NCI-H1694 treated with DMSO at 0.1 percent for 48 hours (cell line): ENCODE data around the gene ACTRT2.

ENCODE experiments used
- DNase-seq: peaks from one replicate; lab custom pipeline; 2025; lab: John Stamatoyannopoulos, UW

The ACTRT2 gene

GRCh38 chr1:3033040-3033789 lies 11.9 kb downstream of the ACTRT2 start:
- DNase-seq: no peak

- DNase-seq: no peak
Measured at GRCh38 chr1:3033790-3034090, 12.5 kb downstream of the ACTRT2 start.

GRCh38 chr1:3034162-3034561 lies 12.9 kb downstream of the ACTRT2 start:
- DNase-seq: no peak

- no peak for DNase-seq
Measured at GRCh38 chr1:3034728-3035562, 13.7 kb downstream of the ACTRT2 start.

- DNase-seq: no peak
Measured at GRCh38 chr1:3035563-3036446, 14.5 kb downstream of the ACTRT2 start.

- DNase-seq: no peak
Measured at GRCh38 chr1:3036447-3037280, 15.4 kb downstream of the ACTRT2 start.

- no peak for DNase-seq
Measured at GRCh38 chr1:3037281-3038040, 16.2 kb downstream of the ACTRT2 start.

GRCh38 chr1:3038113-3038551 lies 16.9 kb downstream of the ACTRT2 start:
- DNase-seq: no peak

GRCh38 chr1:3038571-3039181 lies 17.4 kb downstream of the ACTRT2 start:
- no peak for DNase-seq

- no peak for DNase-seq
Measured at GRCh38 chr1:3040004-3040403, 18.7 kb downstream of the ACTRT2 start.

- DNase-seq: no peak
Measured at GRCh38 chr1:3042481-3042880, 21.2 kb downstream of the ACTRT2 start.

- no peak for DNase-seq
Measured at GRCh38 chr1:3049164-3049563, 27.9 kb downstream of the ACTRT2 start.

- DNase-seq: no peak
Measured at GRCh38 chr1:3049905-3050304, 28.6 kb downstream of the ACTRT2 start.

- no peak for DNase-seq
Measured at GRCh38 chr1:3050603-3051002, 29.3 kb downstream of the ACTRT2 start.

- DNase-seq: no peak
Measured at GRCh38 chr1:3051270-3052268, 30.3 kb downstream of the ACTRT2 start.

- DNase-seq: no peak
Measured at GRCh38 chr1:3052501-3052900, 31.2 kb downstream of the ACTRT2 start.

- DNase-seq: no peak
Measured at GRCh38 chr1:3053366-3053980, 32.2 kb downstream of the ACTRT2 start.

GRCh38 chr1:3053986-3054385 lies 32.7 kb downstream of the ACTRT2 start:
- no peak for DNase-seq

GRCh38 chr1:3054474-3054873 lies 33.2 kb downstream of the ACTRT2 start:
- DNase-seq: no peak
